ENCODE data around the gene GPR42. TPM values are rescaled to one million over a fixed set of nuclear protein-coding genes. Genes with fewer than 3 reads are reported as not detected.

Gene GPR42
- total RNA-seq, 1 experiment from 2014 or later, result not detected

- no peak for TF ChIP-seq JUND (IDR thresholded peaks at IDR 0.05)
- no peak for TF ChIP-seq ATF3 (IDR thresholded peaks at IDR 0.05)
- TF ChIP-seq SRF (IDR thresholded peaks at IDR 0.05; ENCODE audit: low read depth), result no peak
- TF ChIP-seq SIN3A (IDR thresholded peaks at IDR 0.05; ENCODE audit: low read depth), result no peak
- TF ChIP-seq POLR2A (IDR thresholded peaks at IDR 0.05; ENCODE audit: borderline replicate concordance, extremely low read depth, insufficient read depth, insufficient read length), result no peak
- H3K4me2 ChIP-seq (ENCODE audit: low read length), result peak overlapping the region; percentile 30; the same call in 1 of the 2 replicates
- no peak overlapping the region for H3K9ac ChIP-seq (ENCODE audit: low read length)
- no peak for ATAC-seq
- H3K79me2 ChIP-seq (ENCODE audit: insufficient read depth, low read length), result no peaks in the 10 kb centered on the region
- H3K36me3 ChIP-seq (ENCODE audit: control insufficient read depth in 1 of 2, insufficient read depth in 2 of 2, low read length in 2 of 2), result no peaks in the 10 kb centered on the region
- H3K27me3 ChIP-seq (ENCODE audit: insufficient read depth, low read length), result peaks cover 5% of the 10 kb centered on the region; the same call in 1 of the 2 replicates
- intact Hi-C loops (cut with micrococcal nuclease), result no loop called here
- no peak overlapping the region for H3K4me3 ChIP-seq (replicated peaks in 1 of 2; ENCODE audit: low read depth in 1 of 2, low read length in 2 of 2)
- peaks cover 0 to 11% of the 10 kb centered on the region in 2 experiments; a peak in 2 of 4 replicates for H3K4me1 ChIP-seq (ENCODE audit: control insufficient read depth in 1 of 2, insufficient read depth in 2 of 2, low read length in 2 of 2)
- ChIA-PET CTCF (interaction anchor here (1.1 to 1.9 kb wide), 4 partner anchors 22 to 119 kb away, joined by 3 to 5 read pairs (median 4); no protein-coding TSS in a partner anchor), RAD21 (ENCODE audit: low non-redundant PET in 1 of 2, low total read pairs in 2 of 2, uncharacterized antibody in 2 of 2, unreplicated experiment in 2 of 2) (no interaction called here), POLR2A (interaction anchor here (0.7 kb wide), 1 partner anchor 264 kb away, joined by 5 read pairs; no protein-coding TSS in a partner anchor)
- no peaks in the 10 kb centered on the region for H3K9me2 ChIP-seq (ENCODE audit: insufficient read depth)
- DNase-seq (ENCODE audit: low read depth, low spot score), result no peak
- no peak overlapping the region for H2AFZ ChIP-seq (ENCODE audit: low read depth, low read length, poor library complexity, severe bottlenecking)
- no peak overlapping the region for H3K27ac ChIP-seq (ENCODE audit: low read depth, low read length)
- H4K20me1 ChIP-seq (ENCODE audit: insufficient read depth), result no peaks in the 10 kb centered on the region
- BruUV-seq (replicated peaks), result no TSS peak
- no peaks in the 10 kb centered on the region for H3K9me3 ChIP-seq (ENCODE audit: control insufficient read depth in 1 of 2, insufficient read depth in 1 of 2, low read depth in 1 of 2, low read length in 2 of 2)
Measured at GRCh38 chr19:35375505-35376307, 4.8 kb downstream of the GPR42 start.

- Histone ChIP-seq H3K4me3 (replicated peaks in 1 of 2; ENCODE audit: low read depth in 1 of 2, low read length in 2 of 2) (no peak overlapping the region), H3K27me3 (ENCODE audit: insufficient read depth, low read length) (peaks cover 5% of the 10 kb centered on the region; the same call in 1 of the 2 replicates), H3K9me2 (ENCODE audit: insufficient read depth) (no peaks in the 10 kb centered on the region), H2AFZ (ENCODE audit: low read depth, low read length, poor library complexity, severe bottlenecking) (no peak overlapping the region), H3K9me3 (ENCODE audit: control insufficient read depth in 1 of 2, insufficient read depth in 1 of 2, low read depth in 1 of 2, low read length in 2 of 2) (no peaks in the 10 kb centered on the region), H4K20me1 (ENCODE audit: insufficient read depth) (no peaks in the 10 kb centered on the region), H3K4me1 (ENCODE audit: control insufficient read depth in 1 of 2, insufficient read depth in 2 of 2, low read length in 2 of 2) (peaks cover 0 to 11% of the 10 kb centered on the region in 2 experiments; a peak in 2 of 4 replicates), H3K27ac (ENCODE audit: low read depth, low read length) (no peak overlapping the region), H3K4me2 (ENCODE audit: low read length) (no peak overlapping the region), H3K79me2 (ENCODE audit: insufficient read depth, low read length) (no peaks in the 10 kb centered on the region), H3K36me3 (ENCODE audit: control insufficient read depth in 1 of 2, insufficient read depth in 2 of 2, low read length in 2 of 2) (no peaks in the 10 kb centered on the region), H3K9ac (ENCODE audit: low read length) (no peak overlapping the region)
- no peak for ATAC-seq
- RAD21 ChIA-PET (ENCODE audit: low non-redundant PET in 1 of 2, low total read pairs in 2 of 2, uncharacterized antibody in 2 of 2, unreplicated experiment in 2 of 2), result no interaction called here
- CTCF ChIA-PET, result interaction anchor here (0.6 to 1.9 kb wide), 3 partner anchors 25 to 170 kb away, joined by 4 read pairs; no protein-coding TSS in a partner anchor
- BruUV-seq (replicated peaks), result no TSS peak
- DNase-seq (ENCODE audit: low read depth, low spot score), result no peak
- intact Hi-C loops (cut with micrococcal nuclease), result no loop called here
- no peak for TF ChIP-seq TCF7L2 (IDR thresholded peaks at IDR 0.05; ENCODE audit: borderline replicate concordance, extremely low read depth, insufficient read depth, insufficient read length)
- TF ChIP-seq EZH2 (IDR thresholded peaks at IDR 0.05), result no peak
- no peak for TF ChIP-seq RAD21 (IDR thresholded peaks at IDR 0.05; ENCODE audit: low read depth)
- TF ChIP-seq ZNF274 (IDR thresholded peaks at IDR 0.05; ENCODE audit: low read depth, low read length), result no peak
- TF ChIP-seq POLR2AphosphoS5 (IDR thresholded peaks at IDR 0.05; ENCODE audit: low read depth, low read length), result no peak
- TF ChIP-seq FOSL1 (IDR thresholded peaks at IDR 0.05; ENCODE audit: low read depth), result no peak
- no peak for TF ChIP-seq CEBPB (IDR thresholded peaks at IDR 0.05; ENCODE audit: low read depth)
- TF ChIP-seq ELF1 (IDR thresholded peaks at IDR 0.05; ENCODE audit: borderline replicate concordance, low read depth), result no peak
- no peak for TF ChIP-seq POLR2A (IDR thresholded peaks at IDR 0.05; ENCODE audit: borderline replicate concordance, extremely low read depth, insufficient read depth, insufficient read length)
- TF ChIP-seq YY1 (IDR thresholded peaks at IDR 0.05; ENCODE audit: extremely low read depth, insufficient replicate concordance, low read depth, low read length), result no peak
- no peak for TF ChIP-seq SP1 (IDR thresholded peaks at IDR 0.05; ENCODE audit: low read depth)
- TF ChIP-seq EZH2phosphoT487 (IDR thresholded peaks at IDR 0.05; ENCODE audit: borderline replicate concordance), result no peak
- POLR2A ChIA-PET, result no interaction called here
Measured at GRCh38 chr19:35377656-35378055, 6.8 kb downstream of the GPR42 start.
